ENCODE data around the gene SPOCK1. TPM values are rescaled to one million over a fixed set of nuclear protein-coding genes. Genes with fewer than 3 reads are reported as not detected.

Gene SPOCK1
- total RNA-seq, 1 experiment from 2014 or later: 9.8 TPM

DNA sequence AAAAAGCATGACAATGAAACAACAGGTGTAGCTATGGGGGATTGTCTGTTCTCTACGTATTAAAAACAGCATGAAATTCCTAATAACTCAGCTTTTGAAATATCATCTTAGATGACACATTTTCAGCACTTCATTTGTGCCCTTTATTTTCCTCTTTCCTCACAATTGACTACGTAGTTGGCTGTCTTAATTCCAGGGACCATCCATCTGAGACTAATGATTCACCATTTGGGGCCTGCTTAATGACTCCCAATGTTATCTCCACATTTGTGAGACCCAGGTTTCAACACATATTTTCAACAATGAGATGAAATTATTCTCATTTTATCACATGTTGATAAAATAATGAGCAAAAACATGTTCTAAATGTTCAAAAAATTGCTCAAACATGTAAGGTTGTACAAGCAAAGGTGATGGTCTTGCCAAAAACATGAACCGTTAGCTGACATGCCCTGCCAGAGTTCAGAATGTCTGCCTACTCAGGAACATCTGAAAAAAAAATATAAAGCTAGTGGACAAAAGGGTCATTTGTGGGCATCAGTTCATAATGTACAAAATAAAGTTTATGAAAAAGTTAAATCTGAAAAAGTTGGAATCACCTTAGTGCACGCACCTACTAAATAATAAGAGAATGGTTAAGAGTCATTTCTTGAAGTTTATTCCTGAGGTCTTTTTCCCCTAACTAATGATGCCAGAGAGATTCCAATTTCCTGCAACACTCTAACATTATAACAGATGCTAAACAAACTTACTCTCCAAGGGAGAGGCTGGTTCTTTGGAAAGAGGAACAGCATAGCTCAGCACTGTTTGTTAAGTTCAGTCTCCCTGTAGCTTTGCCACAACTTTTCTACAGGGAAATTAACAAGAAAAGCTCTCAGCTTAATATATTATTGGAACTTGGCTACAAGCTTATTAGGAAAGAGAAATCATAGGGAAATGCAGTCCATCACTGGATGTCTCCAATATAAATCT lies 275.5 kb downstream of the SPOCK1 start:
- intact Hi-C loops (cut with micrococcal nuclease): no loop called here
- no peak overlapping the region for H2AFZ ChIP-seq (ENCODE audit: low read length)
- no peaks in the 10 kb centered on the region for H3K79me2 ChIP-seq (ENCODE audit: low read length)
- TF ChIP-seq, protein P1, sequence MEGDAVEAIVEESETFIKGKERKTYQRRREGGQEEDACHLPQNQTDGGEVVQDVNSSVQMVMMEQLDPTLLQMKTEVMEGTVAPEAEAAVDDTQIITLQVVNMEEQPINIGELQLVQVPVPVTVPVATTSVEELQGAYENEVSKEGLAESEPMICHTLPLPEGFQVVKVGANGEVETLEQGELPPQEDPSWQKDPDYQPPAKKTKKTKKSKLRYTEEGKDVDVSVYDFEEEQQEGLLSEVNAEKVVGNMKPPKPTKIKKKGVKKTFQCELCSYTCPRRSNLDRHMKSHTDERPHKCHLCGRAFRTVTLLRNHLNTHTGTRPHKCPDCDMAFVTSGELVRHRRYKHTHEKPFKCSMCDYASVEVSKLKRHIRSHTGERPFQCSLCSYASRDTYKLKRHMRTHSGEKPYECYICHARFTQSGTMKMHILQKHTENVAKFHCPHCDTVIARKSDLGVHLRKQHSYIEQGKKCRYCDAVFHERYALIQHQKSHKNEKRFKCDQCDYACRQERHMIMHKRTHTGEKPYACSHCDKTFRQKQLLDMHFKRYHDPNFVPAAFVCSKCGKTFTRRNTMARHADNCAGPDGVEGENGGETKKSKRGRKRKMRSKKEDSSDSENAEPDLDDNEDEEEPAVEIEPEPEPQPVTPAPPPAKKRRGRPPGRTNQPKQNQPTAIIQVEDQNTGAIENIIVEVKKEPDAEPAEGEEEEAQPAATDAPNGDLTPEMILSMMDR (conservative IDR thresholded peaks at IDR 0.05; ENCODE audit: low read depth, low read length): no peak
- TF ChIP-seq EZH2 (IDR thresholded peaks at IDR 0.05; ENCODE audit: low read length, unreplicated experiment) (no peak), EZH2phosphoT487 (IDR thresholded peaks at IDR 0.05; ENCODE audit: borderline replicate concordance, low read length) (no peak)
- no TSS peak for BruUV-seq (replicated peaks)
- peaks cover 23% of the 10 kb centered on the region for H3K4me1 ChIP-seq (ENCODE audit: insufficient read depth, low read length)
- CTCF ChIA-PET: no interaction called here
- no peaks in the 10 kb centered on the region for H3F3A ChIP-seq (ENCODE audit: low read length, unreplicated experiment)
- no peaks in the 10 kb centered on the region for H3K9me2 ChIP-seq (replicated peaks; ENCODE audit: low read length)
- H3K9ac ChIP-seq (ENCODE audit: low read length): no peak overlapping the region
- no peak overlapping the region for H3K4me3 ChIP-seq (ENCODE audit: low read length)
- H3K27ac ChIP-seq (ENCODE audit: low read length): no peak overlapping the region
- DNase-seq: no peak
- H3K4me2 ChIP-seq (ENCODE audit: low read length): no peak overlapping the region
- POLR2A ChIA-PET (ENCODE audit: unreplicated experiment): no interaction called here
- no peak for ATAC-seq
- H3K36me3 ChIP-seq (ENCODE audit: low read depth, low read length): no peaks in the 10 kb centered on the region
- no peaks in the 10 kb centered on the region for H3K9me3 ChIP-seq (ENCODE audit: low read length)
- H4K20me1 ChIP-seq (ENCODE audit: low read length): no peaks in the 10 kb centered on the region
- H3K27me3 ChIP-seq (ENCODE audit: low read length): no peaks in the 10 kb centered on the region

DNA sequence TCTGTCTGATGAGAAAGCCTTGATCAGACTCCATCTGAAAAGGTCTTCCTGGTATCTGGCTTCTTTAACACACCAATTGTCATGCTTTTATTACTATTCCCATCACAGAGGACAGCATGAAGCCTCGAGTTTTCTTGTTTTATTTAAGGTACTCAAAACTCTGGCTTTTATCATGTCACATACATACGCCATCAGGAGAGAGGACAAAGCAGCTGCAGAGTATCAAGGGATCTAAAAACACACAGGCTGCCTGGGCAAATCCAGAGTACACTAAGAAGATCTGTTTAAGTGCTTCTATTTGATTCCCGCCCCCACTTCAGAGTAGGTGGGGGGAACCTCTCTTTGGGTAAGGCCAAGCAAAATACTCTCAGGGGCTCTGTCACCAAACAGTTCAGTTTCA lies 277.2 kb downstream of the SPOCK1 start:
- Histone ChIP-seq H3K4me1 (ENCODE audit: insufficient read depth, low read length) (peaks cover 35% of the 10 kb centered on the region), H4K20me1 (ENCODE audit: low read length) (no peaks in the 10 kb centered on the region), H3K9me3 (ENCODE audit: low read length) (no peaks in the 10 kb centered on the region), H3K36me3 (ENCODE audit: low read depth, low read length) (no peaks in the 10 kb centered on the region), H3K79me2 (ENCODE audit: low read length) (no peaks in the 10 kb centered on the region), H2AFZ (ENCODE audit: low read length) (no peak overlapping the region), H3K27me3 (ENCODE audit: low read length) (no peaks in the 10 kb centered on the region), H3K9ac (ENCODE audit: low read length) (no peak overlapping the region), H3K9me2 (replicated peaks; ENCODE audit: low read length) (no peaks in the 10 kb centered on the region), H3K27ac (ENCODE audit: low read length) (no peak overlapping the region), H3K4me3 (ENCODE audit: low read length) (no peak overlapping the region), H3K4me2 (ENCODE audit: low read length) (no peak overlapping the region), H3F3A (ENCODE audit: low read length, unreplicated experiment) (no peaks in the 10 kb centered on the region)
- no TSS peak for BruUV-seq (replicated peaks)
- CTCF ChIA-PET: no interaction called here
- TF ChIP-seq EZH2phosphoT487 (IDR thresholded peaks at IDR 0.05; ENCODE audit: borderline replicate concordance, low read length) (no peak), EZH2 (IDR thresholded peaks at IDR 0.05; ENCODE audit: low read length, unreplicated experiment) (no peak)
- TF ChIP-seq, protein P1 (conservative IDR thresholded peaks at IDR 0.05; ENCODE audit: low read depth, low read length): no peak
- POLR2A ChIA-PET (ENCODE audit: unreplicated experiment): no interaction called here
- DNase-seq (no peak), ATAC-seq (no peak)
- intact Hi-C loops (cut with micrococcal nuclease): no loop called here

DNA sequence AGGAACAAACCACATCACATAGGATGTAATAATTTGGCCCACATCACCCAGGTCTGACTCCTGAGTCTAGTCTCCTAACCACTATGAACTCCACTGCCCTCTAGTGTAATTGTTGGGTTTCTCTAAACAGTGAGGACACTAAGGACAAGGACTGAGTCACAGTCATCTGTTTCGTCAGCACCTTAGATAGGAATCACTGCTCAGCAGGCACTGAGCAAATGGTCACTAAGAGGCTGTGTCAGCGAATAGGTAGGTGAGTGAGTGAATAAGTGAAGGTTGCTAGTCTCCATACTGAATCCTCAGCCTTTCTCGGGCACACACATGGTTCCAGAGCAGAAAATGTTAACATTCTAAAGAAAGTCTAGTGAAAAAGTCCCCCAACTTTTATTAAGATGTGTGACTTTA lies 278.6 kb downstream of the SPOCK1 start:
- H3K27me3 ChIP-seq (ENCODE audit: low read length): no peaks in the 10 kb centered on the region
- no peak overlapping the region for H3K4me3 ChIP-seq (ENCODE audit: low read length)
- POLR2A ChIA-PET (ENCODE audit: unreplicated experiment): no interaction called here
- H3K36me3 ChIP-seq (ENCODE audit: low read depth, low read length): no peaks in the 10 kb centered on the region
- H3K9ac ChIP-seq (ENCODE audit: low read length): no peak overlapping the region
- intact Hi-C loops (cut with micrococcal nuclease): loop anchor here (1.0 kb wide), 1 partner anchor 145 kb away; no protein-coding TSS in a partner anchor
- H4K20me1 ChIP-seq (ENCODE audit: low read length): no peaks in the 10 kb centered on the region
- BruUV-seq (replicated peaks): no TSS peak
- H3K4me2 ChIP-seq (ENCODE audit: low read length): peak overlapping the region; percentile 16; the same call in 1 of the 2 replicates
- peaks cover 38% of the 10 kb centered on the region for H3K4me1 ChIP-seq (ENCODE audit: insufficient read depth, low read length)
- CTCF ChIA-PET: no interaction called here
- no peaks in the 10 kb centered on the region for H3K9me2 ChIP-seq (replicated peaks; ENCODE audit: low read length)
- no peak overlapping the region for H3K27ac ChIP-seq (ENCODE audit: low read length)
- DNase-seq (peak; percentile 93), ATAC-seq (peak; percentile 82)
- no peak for TF ChIP-seq EZH2phosphoT487 (IDR thresholded peaks at IDR 0.05; ENCODE audit: borderline replicate concordance, low read length)
- TF ChIP-seq EZH2 (IDR thresholded peaks at IDR 0.05; ENCODE audit: low read length, unreplicated experiment): no peak
- TF ChIP-seq, protein P1 (conservative IDR thresholded peaks at IDR 0.05; ENCODE audit: low read depth, low read length): peak; percentile 76
- H3K9me3 ChIP-seq (ENCODE audit: low read length): no peaks in the 10 kb centered on the region
- no peak overlapping the region for H2AFZ ChIP-seq (ENCODE audit: low read length)
- H3F3A ChIP-seq (ENCODE audit: low read length, unreplicated experiment): no peaks in the 10 kb centered on the region
- H3K79me2 ChIP-seq (ENCODE audit: low read length): no peaks in the 10 kb centered on the region
